Fibroblast of upper back skin (primary cell): ENCODE data around the gene BCOR.

Experiments used
- DNase-seq: peaks from one replicate; pipeline ENCODE4 v3.0.0-alpha.2; 2013

BCOR gene

DNA sequence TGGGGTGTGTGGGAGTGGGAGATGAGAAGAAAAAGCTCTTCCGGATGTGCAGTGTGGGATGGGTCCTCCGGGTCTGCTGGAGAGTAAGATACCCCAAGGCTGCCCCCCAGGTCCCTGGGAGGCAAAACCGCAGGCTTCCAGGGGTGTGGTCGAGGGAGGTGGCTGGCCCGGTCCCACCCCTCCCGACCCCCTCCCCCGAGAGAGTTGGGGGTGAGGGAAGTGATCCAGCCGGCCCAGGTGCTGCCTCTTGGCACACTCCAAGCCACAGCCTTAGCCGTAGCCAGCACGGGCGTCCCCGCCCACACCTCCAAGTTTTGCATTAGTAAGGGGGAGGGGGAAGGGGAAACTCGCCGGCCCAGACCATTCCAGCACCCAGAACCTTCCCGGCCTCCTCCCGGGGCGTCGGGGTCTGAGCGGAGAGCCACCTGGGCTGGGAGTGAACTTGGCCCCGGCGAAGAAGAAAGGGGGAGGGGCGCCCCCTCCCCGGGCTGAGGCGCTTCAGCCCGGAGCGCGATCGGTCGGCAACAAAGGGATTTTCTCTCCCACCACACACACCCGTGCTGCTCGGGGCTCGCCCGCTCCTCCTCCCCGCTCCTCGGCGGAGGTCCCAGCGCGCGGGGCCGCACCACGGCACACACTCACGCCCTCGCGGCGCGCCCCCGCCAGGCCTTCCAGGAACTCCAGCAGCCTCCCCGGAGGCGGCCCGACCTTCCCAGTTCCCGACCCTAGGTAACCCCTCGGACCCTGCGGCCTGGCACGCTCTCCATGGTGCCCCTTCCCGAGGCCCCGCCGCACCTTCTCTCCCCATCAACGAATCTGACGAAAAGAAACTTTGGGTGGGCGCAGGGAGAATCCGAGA lies 14.4 kb downstream of the BCOR start:
- no peak for DNase-seq

DNA sequence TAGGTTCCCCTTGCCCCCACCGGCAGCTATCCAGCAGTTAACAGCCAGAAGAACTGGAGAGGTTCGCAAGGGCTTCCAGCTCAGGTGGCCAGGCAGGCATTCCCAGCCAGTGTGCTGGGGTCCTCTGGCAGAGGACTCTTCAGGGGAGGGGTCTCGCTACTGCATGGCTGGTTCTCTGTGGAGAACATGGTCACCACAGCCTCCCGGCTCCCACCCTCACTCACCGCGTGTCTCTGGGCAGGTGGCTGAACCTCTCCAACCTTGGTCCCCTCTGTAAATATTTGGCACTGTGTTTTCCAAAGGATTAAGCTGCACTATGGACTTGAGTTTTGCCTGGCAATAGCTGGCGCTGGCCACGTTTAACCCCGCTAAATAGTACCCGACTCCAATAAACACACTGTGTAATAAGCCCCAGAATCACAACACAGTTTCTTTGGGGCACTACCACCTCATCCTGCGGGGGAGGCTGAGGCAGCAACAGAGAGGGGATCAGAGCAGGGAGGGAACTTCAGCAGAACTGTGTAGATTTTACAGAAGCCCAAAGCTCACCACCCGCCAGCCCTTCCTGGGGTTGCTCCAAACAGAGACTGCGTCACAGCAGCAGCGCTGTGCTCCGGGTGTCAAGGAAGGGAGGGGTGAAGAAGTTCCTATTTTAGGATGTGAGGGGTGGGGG lies 15.2 kb downstream of the BCOR start:
- no peak for DNase-seq

DNA sequence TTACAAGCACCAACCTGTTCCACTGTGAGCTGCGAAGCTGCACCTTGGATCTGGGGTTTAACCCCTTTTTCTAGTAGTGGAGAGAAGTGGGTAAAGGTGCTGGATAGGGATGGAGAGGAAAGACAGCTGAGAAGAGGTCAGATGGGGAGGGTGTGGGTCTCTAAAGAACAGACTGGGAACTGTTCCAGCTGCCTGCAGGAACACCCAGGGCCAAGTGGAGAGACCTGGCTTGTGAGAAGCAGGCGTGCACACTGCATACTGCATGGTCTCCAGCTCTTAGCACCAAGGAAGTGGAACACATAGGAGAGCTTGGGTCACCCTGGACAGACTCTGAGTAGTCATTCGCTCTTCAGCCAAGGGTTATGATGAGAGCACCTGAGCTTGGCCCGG lies 16.1 kb downstream of the BCOR start:
- DNase-seq, result no peak

DNA sequence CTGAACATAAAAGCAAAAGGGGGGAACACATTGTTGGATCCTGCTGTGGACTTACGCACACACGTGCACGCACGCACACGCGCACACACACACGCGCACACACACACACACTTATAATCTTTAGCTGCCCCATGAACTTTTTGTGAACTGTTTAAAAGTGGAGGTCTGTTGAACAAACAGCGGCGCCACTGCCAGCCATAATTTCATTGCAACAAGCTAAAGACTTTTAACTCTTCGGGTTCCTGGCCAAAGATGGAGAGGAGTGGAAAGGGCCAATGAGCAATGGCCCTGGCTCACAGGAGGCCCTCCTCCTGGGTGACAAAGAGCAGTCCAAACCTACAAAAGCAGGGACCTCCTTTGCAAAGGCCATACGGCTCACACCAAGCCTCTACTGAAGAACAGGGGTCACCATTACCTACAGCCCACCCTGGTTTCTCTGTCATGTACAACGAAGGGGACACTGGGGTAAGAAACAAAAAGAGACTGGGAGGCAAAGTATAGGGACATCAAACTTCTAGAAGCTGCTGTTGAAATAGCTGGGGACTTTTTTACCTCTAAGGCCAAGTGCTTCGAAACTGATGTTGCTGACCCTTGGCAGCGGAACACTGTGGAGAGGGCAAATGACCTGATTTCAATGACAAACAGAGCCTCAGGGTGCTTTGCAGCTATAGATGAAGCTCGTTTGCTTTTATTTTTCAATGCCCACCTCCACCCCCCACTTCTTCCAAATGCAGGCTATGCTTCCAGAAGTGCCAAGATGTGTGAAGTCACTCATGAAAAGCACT lies 16.7 kb downstream of the BCOR start:
- DNase-seq, result no peak

DNA sequence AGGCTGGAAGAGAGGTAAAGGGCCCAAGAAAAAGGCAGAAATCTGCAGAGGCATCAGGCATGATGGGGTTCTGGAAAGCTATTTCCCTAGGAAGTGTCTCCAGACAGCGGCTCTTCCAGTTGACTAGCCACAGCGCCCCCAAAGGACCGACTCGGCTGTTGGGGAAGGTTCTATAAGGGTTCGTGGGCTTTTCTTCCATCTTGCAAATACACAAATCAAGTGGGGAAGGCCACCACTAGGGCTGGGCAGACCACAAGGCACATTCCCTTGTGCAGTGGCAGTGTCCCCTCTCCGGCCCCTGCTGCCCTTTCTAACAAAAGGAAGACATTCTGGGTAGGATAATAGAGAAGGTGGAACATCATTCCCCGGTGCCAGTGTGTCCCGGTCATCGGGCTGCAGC lies 18.2 kb downstream of the BCOR start:
- no peak for DNase-seq

DNA sequence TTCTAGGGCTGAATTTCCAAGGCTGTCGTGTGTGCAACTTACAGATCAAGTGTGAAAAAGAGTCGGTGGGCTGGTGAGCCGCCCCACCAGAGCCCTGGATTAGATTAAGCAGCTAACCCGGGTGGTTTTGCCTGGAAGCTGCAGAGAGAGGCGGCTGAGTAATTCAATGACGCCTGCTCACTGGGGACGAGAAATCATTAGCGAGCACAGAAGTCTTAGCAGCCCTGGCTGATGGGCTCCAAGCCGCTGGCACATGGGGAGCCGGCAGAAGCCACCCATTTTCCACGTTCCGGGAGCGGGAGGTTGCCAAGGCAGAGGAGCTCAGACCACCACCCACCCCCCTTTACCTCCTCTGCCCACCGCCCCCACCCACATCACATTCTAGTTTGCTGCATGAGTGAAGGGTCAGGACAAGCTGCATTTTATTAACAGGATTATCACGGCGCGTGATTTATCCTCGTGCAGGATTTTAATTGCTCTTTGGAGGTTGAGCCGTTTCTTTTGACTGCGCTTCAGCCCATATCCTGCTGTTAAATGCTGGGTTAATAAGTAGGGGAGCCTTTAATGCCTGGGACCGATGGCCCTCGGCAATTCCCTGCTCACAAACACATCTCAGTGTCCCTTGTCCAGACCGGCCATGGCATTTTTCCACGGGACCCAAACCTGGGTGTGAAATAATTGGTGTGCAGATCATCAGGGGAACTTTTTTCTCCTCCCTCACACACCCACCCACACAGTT lies 19.1 kb downstream of the BCOR start:
- no peak for DNase-seq

DNA sequence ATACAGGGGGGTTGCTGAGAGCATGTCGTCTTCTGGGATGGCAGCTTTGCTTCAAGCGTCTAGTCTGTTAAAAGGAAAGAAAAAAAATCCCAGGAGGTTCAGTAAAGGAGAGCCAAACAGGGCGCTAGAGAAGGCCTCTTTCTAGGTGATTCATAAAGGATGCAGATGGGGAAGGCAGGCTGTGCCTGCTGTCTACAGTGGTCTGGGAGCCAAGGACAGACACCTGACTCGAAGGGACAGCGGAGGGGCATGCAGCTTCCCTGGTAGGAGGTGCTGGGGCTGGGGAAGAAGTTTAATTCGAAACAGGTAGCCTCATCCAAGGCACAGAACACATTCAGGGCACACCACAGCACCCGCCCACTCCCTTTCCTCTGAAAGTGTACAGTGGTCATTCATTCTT lies 19.9 kb downstream of the BCOR start:
- no peak for DNase-seq

DNA sequence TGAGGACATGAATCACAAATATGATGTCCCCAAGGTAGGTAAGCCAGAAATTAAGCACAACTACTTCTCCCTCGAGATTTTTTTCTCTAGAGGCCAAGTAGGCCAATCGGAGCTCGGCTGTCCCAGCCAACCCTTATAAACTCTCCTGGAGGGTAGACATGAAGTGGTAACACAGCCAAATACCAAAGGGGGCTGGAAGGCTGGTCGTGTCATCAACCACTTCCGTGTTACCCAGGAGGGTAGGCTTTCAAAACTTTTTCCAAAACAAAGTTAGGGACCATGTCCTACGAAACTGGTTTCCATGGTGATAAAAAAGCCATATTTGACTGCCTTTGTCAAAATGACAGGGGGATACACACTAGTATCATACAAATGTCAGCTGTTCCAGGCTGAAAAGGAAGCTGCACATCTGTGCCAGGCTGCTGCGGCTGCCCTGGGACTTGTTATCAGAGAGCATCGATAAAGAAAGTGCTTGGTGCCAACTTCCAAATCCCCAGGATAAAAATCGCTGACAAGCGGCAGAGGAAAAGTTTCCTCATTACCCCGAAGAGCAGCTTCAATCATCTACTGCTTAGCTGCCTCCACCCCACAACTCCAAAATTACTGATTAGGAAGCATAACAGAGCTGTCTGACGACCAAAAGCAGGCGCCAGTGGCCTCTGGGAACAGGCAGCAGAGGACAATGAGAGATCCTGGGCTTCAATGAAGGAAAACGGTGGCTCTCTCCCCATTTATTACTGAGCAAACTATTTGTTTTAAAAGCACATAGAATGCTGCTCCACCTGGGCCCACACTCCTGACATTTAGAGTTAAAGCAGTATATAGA lies 20.8 kb downstream of the BCOR start:
- DNase-seq, result no peak

DNA sequence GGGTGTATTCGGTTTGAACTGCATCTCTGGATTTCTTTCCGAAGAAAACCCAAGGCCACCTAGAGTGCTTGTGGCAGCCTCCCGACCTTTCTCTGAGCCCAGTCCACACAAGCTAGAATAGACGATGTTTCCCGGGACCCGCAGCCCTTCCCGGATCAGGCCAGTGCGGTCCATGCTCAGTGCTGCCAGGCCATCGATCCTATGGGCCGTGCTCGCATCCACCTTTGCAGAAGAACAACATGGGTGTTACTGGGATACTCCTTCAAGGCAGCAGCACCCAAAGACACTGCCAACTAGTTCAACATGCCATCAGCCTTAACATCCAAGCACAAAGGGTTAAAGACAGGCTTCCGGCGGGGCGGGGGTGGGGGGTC lies 22.8 kb downstream of the BCOR start:
- DNase-seq, result no peak

DNA sequence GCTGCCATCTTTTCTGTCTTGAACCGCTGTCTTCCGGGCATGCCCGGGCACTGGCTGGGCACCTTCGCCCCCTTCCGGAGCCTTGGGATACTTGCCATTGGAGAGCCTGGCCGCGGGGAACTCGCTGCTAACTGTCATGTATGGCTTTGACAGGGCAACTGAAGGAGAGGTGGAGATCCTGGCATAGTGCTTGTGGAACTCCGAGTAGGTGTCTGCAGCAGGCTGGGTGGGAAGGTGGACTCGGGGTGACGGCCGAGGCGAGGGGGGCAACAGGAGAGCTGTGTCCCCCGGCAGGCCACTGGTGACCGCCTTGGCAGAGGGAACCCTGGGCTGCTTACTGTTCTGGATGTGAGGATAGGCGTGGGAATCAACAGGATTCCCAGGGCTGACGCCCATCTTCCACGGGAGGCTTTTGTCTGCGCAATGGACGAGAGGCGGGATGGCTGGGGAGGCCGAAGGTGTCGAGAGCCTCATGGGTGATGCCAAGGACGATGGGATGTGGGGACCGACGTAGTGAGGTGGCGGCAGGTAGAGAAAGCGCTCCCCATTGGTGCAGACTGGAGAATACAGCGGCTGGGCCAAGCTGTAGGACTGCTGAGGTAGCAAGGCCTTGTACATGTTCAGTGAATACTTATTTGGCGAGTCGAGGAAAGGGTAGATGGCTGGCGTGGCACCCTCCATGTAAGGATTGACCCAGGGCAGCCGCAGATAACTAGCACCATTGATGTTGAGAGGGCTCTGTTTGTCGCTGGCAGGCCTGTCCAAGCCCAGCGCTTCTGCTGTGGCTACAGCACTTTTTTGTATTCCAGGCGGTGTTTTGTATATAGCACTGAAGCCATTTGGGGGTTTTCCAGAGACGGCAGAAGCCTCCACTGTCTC lies 23.4 kb downstream of the BCOR start:
- no peak for DNase-seq

DNA sequence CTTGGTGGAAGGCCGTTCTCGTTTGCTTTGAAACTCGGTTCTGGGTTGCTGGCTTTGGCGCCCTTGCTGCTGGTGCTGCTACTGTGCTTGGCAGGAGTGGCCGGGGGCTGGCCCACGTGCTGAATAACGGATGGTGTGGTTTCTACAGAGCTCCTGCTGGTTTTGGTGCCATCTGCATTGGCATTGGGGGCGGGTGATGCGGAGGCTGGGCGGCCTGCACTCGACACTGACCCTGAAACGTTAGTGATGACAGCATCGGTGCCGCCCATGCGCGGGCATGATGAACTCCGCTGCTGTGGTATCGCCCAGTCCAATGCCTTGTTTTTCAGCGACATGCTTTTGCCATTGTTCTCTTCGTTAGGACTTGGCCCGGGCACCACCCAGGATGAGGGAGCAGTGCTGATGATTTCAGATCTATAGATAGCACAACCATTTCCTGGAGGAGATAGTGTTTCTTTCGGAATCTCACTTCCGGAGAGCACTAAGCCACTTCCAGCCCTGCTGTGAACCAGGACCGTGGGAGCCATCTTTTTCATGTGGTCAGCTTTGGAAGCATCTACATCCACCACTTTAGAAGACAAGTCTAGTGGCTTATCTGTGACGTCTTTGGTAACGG lies 24.2 kb downstream of the BCOR start:
- no peak for DNase-seq

DNA sequence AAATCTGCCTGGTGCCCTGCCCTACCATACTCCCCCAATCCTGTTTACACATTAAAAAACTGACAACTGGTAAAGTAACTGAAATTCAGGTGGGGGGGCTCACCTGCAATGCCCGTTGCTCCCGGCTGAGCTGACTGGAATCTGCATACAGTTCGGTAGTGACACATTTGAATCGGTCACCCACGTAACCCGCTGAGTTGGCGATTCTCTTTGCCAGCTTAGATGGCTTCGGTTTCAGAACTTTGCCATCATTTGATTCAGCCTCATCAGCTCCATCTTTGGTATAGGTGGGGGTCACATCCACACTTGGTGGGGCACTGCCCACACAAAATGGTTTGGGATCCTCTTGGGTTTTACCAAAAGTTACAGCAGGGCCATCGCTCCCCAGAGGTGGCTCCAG lies 25.5 kb downstream of the BCOR start:
- no peak for DNase-seq

DNA sequence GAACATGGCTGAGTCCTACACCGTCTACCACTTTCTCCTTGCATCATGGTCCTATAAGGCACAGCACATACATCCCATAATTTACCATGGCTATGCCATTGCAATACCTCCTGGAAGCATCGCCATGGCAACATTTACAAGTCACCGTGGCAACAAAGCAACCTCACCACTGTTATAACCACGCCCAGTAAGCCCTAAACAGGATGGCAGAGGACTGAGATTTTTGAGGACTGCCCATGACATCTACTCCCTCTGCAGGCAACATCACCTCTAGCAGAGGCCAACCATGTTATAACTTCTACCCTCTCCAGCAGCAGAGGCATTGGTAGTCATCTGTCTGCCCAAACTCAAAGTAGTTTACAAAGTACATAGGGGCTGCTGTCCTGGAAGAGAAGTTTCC lies 29.7 kb downstream of the BCOR start:
- DNase-seq, result no peak

DNA sequence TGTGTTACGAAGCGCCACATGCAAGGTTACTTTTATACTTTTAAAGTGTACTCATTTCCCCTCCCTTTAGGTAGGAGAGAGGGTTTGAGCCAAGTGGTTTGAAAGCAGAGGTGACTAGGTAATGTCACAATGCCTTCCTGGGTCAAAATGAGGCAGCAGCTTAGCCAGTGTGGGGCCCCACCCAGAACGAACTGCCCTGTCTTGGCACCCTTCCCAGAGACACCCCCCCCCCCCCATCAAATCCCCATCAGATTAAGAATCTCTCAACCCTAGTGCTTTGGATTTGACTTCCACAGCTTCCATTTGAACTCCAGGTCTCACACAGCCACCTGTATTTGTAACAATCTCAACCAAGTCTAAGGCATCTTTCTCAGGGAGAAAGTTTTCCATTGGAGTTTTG lies 31.1 kb downstream of the BCOR start:
- DNase-seq, result no peak

DNA sequence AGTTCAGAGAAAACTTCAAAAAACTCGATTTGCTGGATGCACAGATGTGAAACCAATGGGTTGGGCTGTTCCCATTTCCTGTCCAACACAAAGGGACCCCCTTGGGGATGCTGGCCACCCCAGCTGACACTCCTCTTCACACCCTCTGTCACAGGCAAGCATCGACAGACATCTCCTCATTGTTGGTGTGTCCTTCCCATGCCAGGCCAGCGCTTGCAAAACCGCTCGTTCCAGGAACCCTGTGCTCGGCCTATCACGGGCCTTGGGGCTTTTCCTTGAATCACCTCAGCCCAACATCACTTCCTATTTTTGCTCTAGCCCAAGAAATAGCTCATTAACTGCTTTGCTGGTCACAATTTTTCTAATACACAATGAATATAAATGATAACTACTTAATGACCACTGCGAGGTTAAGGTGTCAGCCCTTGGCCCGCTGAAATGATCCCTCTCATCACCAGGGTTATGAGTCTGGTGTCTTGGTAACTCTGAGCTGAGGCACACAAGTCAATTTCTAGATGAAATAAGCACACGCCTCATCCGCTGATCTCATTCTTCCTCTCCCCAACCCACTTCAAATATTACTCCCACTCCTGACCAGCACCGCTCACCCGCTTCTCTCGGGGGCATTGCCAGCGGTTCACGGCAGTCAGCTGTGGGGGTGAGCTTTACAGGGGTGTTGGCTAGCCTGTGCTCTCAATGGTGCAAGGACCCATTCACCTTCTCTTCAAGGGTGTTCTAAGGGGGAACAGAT lies 32.3 kb downstream of the BCOR start:
- DNase-seq, result no peak

DNA sequence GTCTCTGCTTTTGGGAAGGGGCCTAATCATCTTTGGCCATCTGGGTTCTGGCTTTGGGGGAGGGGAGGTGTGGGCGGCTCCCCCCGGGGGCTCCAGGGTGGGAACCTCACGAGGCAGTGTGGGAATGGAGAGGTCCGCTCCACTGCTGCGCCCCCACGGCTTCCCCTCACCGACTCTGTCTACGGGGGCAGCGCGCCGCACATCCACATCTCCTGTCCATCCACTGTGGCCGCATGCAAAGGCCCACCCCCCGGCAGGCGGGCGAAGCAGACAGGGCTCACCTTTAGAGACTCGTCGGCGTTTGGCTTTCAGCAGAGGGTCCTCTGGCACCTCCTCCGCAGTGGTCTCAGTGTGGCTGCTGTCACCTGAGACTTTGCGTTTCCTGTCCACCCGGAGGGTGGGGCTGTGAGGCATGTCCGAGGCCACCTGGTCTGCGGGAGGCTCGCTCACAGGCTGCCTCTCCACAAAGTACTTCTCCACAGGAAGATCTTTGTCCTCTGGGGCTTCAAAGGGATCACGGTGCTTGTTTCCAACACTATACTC lies 33.6 kb downstream of the BCOR start:
- no peak for DNase-seq

DNA sequence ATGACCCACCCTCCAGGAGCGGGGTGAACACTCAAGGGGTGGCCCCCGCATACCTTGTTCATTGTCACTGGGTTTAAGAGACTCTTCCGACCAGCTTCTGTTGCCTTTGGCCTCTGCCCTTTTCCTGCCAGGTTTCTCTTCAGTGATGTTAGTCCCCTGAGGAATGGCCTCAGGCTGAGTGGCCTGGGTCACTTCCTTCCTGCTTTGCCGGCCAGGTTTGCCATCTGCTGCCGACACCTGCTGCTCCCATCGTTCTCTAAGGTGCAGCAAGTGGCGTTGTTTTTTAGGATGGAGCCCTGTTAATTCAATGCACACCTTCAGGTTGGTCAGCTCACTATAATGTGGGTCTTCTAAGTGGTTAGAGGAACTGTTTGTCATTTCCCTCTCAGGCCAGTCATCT lies 34.2 kb downstream of the BCOR start:
- DNase-seq, result no peak

DNA sequence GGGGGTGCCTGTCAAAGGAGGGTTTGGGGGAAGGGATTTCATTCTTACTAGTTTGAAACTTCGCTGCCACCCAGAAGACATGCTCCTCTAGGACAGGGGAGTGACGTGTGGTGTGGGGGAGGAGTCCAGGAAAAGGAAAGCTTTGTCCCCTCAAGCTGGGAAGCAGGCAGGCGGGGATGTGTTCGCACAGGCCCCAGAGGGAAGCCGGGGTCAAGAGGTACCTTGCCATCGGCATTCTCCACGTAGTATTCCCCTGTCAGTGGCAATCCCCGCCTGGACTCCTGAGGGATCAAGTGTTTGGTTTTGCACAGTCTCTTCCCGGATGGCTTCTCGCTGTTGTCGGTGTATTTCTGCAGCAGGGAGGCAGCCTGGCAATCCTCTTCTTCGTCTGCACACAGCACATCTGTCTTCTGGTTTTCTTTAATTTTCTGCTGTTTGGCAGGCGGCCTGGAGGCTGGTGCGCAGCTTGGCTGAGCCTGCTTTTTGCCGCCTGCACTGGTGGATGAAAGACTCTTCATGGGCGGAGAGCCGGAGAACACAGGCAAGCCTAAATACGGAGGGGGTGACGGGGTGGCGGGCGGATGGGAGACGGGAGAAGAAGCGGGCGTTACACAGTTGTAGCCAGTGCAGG lies 35.1 kb downstream of the BCOR start:
- peak; percentile 28 for DNase-seq

DNA sequence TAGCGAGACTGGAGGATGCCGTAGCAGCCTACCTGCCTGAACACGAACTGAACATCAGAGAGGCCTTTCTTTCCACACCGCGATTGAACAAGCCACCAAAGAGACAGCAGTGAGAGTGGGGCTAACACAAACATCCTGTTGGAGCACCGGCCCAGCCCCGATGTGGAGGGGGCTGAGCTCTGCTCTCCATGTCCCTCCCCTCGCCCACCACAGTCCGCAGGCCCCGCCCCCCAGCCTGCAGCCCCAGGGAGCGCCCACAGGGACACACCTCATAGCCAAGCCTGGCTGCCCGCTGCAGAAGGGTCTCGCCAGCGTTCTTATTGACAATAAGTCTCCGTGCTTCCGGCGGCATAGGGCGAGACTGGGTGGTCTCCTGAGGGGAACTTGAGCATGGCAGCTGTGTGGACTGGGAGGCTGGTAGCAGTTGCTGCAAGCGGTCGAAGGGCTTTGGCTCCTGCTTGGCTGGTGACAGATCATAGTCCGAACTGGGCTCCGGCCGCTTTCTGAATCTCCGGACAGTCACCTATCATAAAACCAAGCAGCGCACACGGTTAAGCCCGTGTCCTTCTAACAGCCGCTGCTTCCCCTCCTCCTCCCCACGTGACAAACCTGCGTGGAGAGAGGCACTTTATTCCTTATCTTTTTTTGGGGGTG lies 35.8 kb downstream of the BCOR start:
- DNase-seq, result no peak
